ENCODE measurements around the gene RPS6KC1.
A peak's percentile ranks its signal among the peaks of the same experiment; 100 is the strongest.

GRCh38 chr1:213015099-213016050 lies 35.7 kb upstream of the RPS6KC1 start, which contains the start of gene ANGEL2:
- TF ChIP-seq CTCF (conservative IDR thresholded peaks at IDR 0.05) (no peak), ZFX (IDR thresholded peaks at IDR 0.05) (peak; percentile 92)

All from C4-2B (cell line).